WTC11 (cell line): ENCODE data around the gene GCC2. TPM values are rescaled to one million over a fixed set of nuclear protein-coding genes. Genes with fewer than 3 reads are reported as not detected.
"Not testable (repeated sequence)": the region's sequence is repeated elsewhere in the genome, so short reads cannot be mapped to it uniquely, and the experiment has no call there.

Experiments used
- ATAC-seq: fragments of 200-7000 bp; cut with Tn5 transposase; 2 replicates; pipeline ENCODE4 v1.10.0; 2021; ENCODE audit warnings: mild to moderate bottlenecking, moderate library complexity
- CTCF ChIA-PET: fragments of 300-600 bp; sonication (Branson Sonifier 250); formaldehyde crosslinking; loops from one replicate; lab custom pipeline; 2021; ENCODE audit warnings: antibody characterized with exemption; lab: Charles Lee
- POLR2A ChIA-PET: fragments of 350-600 bp; sonication (Branson Sonifier 250); formaldehyde crosslinking; loops from one replicate; lab custom pipeline; 2021; ENCODE audit warnings: antibody characterized with exemption; lab: Charles Lee
- DNase-seq: peaks from one replicate; pipeline ENCODE4 v3.0.0; 2021; ENCODE audit warnings: low spot score
- H3K27ac Mint-ChIP-seq: 2 replicates; pipeline ENCODE4 v1.8.0; 2021; ENCODE audit warnings: mixed read lengths
- H3K27me3 Mint-ChIP-seq: 2 replicates; pipeline ENCODE4 v1.8.0; 2021; ENCODE audit warnings: low read depth, mild to moderate bottlenecking, moderate library complexity, mixed read lengths
- H3K36me3 Mint-ChIP-seq: 2 replicates; pipeline ENCODE4 v1.8.0; 2021; ENCODE audit warnings: mixed read lengths
- H3K4me1 Mint-ChIP-seq: 2 replicates; pipeline ENCODE4 v1.8.0; 2022; ENCODE audit warnings: mixed read lengths
- H3K4me3 Mint-ChIP-seq: 2 replicates; pipeline ENCODE4 v1.8.0; 2021; ENCODE audit warnings: mild to moderate bottlenecking, moderate library complexity, mixed read lengths
- H3K9me3 Mint-ChIP-seq: 2 replicates; pipeline ENCODE4 v1.8.0; 2021; ENCODE audit warnings: mixed read lengths
- CBFB ChIP-seq: sonication (generic); formaldehyde crosslinking; IDR thresholded peaks from 2 replicates; pipeline ENCODE4 v1.8.1; 2022; ENCODE audit warnings: mild to moderate bottlenecking, low read depth, missing genetic modification reagents
- CDX4 ChIP-seq: fragments of 250-450 bp; sonication (Bioruptor Pico); IDR thresholded peaks from 2 replicates; pipeline ENCODE4 v1.9.0; 2021; ENCODE audit warnings: moderate library complexity, mild to moderate bottlenecking, inconsistent platforms, borderline replicate concordance
- E2F1 ChIP-seq: sonication (generic); formaldehyde crosslinking; IDR thresholded peaks from 2 replicates; pipeline ENCODE4 v1.8.0; 2022; ENCODE audit warnings: mild to moderate bottlenecking, missing genetic modification reagents
- ELF4 ChIP-seq: sonication (generic); formaldehyde crosslinking; IDR thresholded peaks from 2 replicates; pipeline ENCODE4 v1.8.1; 2022; ENCODE audit warnings: low read depth, mild to moderate bottlenecking, moderate library complexity, missing genetic modification reagents
- EMX1 ChIP-seq: fragments of 250-450 bp; sonication (Bioruptor Pico); IDR thresholded peaks from 2 replicates; pipeline ENCODE4 v1.8.0; 2021; ENCODE audit warnings: mild to moderate bottlenecking
- ETV6 ChIP-seq: sonication (generic); formaldehyde crosslinking; IDR thresholded peaks from 2 replicates; pipeline ENCODE4 v1.8.1; 2022; ENCODE audit warnings: mild to moderate bottlenecking, missing genetic modification reagents
- GABPB1 ChIP-seq: sonication (generic); formaldehyde crosslinking; IDR thresholded peaks from 2 replicates; pipeline ENCODE4 v1.8.1; 2023; ENCODE audit warnings: mild to moderate bottlenecking, missing genetic modification reagents
- HMGA2 ChIP-seq: fragments of 250-450 bp; sonication (Bioruptor Pico); IDR thresholded peaks from 2 replicates; pipeline ENCODE4 v1.4.0; 2021; ENCODE audit warnings: mild to moderate bottlenecking, moderate library complexity
- HMGXB4 ChIP-seq: sonication (generic); formaldehyde crosslinking; IDR thresholded peaks from 2 replicates; pipeline ENCODE4 v1.8.1; 2023; ENCODE audit warnings: mild to moderate bottlenecking, moderate library complexity, missing genetic modification reagents
- IRF1 ChIP-seq: sonication (generic); formaldehyde crosslinking; IDR thresholded peaks from 2 replicates; pipeline ENCODE4 v1.8.0; 2023; ENCODE audit warnings: missing genetic modification reagents
- JUN ChIP-seq: sonication (generic); formaldehyde crosslinking; IDR thresholded peaks from 2 replicates; pipeline ENCODE4 v1.8.0; 2023; ENCODE audit warnings: mild to moderate bottlenecking, missing genetic modification reagents
- KAT7 ChIP-seq: sonication (generic); formaldehyde crosslinking; IDR thresholded peaks from 2 replicates; pipeline ENCODE4 v1.8.1; 2023; ENCODE audit warnings: missing genetic modification reagents, mild to moderate bottlenecking, borderline replicate concordance
- OVOL2 ChIP-seq: fragments of 250-450 bp; sonication (Bioruptor Pico); IDR thresholded peaks from 2 replicates; pipeline ENCODE4 v1.9.0; 2021; ENCODE audit warnings: mild to moderate bottlenecking, borderline replicate concordance
- RORB ChIP-seq: fragments of 250-450 bp; sonication (Bioruptor Pico); IDR thresholded peaks from 2 replicates; pipeline ENCODE4 v1.9.0; 2021; ENCODE audit warnings: mild to moderate bottlenecking
- SOX15 ChIP-seq: fragments of 250-450 bp; sonication (Bioruptor Pico); IDR thresholded peaks from 2 replicates; pipeline ENCODE4 v1.9.0; 2021; ENCODE audit warnings: mild to moderate bottlenecking
- SP1 ChIP-seq: sonication (generic); formaldehyde crosslinking; conservative IDR thresholded peaks from 2 replicates; pipeline ENCODE4 v1.8.1; 2022; ENCODE audit warnings: missing genetic modification reagents
- TEAD1 ChIP-seq: sonication (generic); formaldehyde crosslinking; IDR thresholded peaks from 2 replicates; pipeline ENCODE4 v1.8.0; 2022; ENCODE audit warnings: mild to moderate bottlenecking, missing genetic modification reagents
- TP53 ChIP-seq: sonication (generic); formaldehyde crosslinking; IDR thresholded peaks from 2 replicates; pipeline ENCODE4 v1.8.1; 2023; ENCODE audit warnings: mild to moderate bottlenecking, missing genetic modification reagents
- USF1 ChIP-seq: sonication (generic); formaldehyde crosslinking; IDR thresholded peaks from 2 replicates; pipeline ENCODE4 v1.8.0; 2022; ENCODE audit warnings: mild to moderate bottlenecking, missing genetic modification reagents
- ZNF138 ChIP-seq: sonication (generic); formaldehyde crosslinking; conservative IDR thresholded peaks from 2 replicates; pipeline ENCODE4 v1.8.1; 2022; ENCODE audit warnings: mild to moderate bottlenecking, moderate library complexity, missing genetic modification reagents
- ZNF263 ChIP-seq: sonication (generic); formaldehyde crosslinking; IDR thresholded peaks from 2 replicates; pipeline ENCODE4 v1.8.1; 2022; ENCODE audit warnings: low read depth, mild to moderate bottlenecking, moderate library complexity, missing genetic modification reagents
- ZNF532 ChIP-seq: fragments of 250-450 bp; sonication (Bioruptor Pico); IDR thresholded peaks from 2 replicates; pipeline ENCODE4 v1.9.0; 2021; ENCODE audit warnings: mild to moderate bottlenecking, borderline replicate concordance
- total RNA-seq: library from RNA; stranded (reverse); gene quantifications from 3 replicates; pipeline ENCODE4 v1.2.3, GENCODE V29; 2021

The GCC2 gene
- total RNA-seq, 1 experiment from 2014 or later: 66.5 TPM

- H3K27ac Mint-ChIP-seq: no peak overlapping the region
- TF ChIP-seq ETV6 (CRISPR knock-in tag): no peak
- no peak for TF ChIP-seq GABPB1 (CRISPR knock-in tag)
- no peak for TF ChIP-seq HMGA2 (CRISPR knock-in tag)
- no peak for TF ChIP-seq ZNF532 (CRISPR knock-in tag)
- no peak for TF ChIP-seq SOX15
- TF ChIP-seq CBFB (CRISPR knock-in tag): no peak
- peak overlapping the region; percentile 94; the same call in 1 of the 2 replicates for H3K4me3 Mint-ChIP-seq
- peaks cover 46% of the 10 kb centered on the region for H3K36me3 Mint-ChIP-seq
- DNase-seq: no peak
- H3K9me3 Mint-ChIP-seq: no peaks in the 10 kb centered on the region
- no peak for ATAC-seq
- CTCF ChIA-PET: no interaction called here
- H3K27me3 Mint-ChIP-seq: no peaks in the 10 kb centered on the region
- POLR2A ChIA-PET: no interaction called here
- peaks cover 21% of the 10 kb centered on the region for H3K4me1 Mint-ChIP-seq
Measured at GRCh38 chr2:108450863-108451262, 1.9 kb downstream of the GCC2 start.

GRCh38 chr2:108451976-108452375 is 3.0 kb downstream of the GCC2 start:
- ATAC-seq: no peak
- POLR2A ChIA-PET: no interaction called here
- peaks cover 21% of the 10 kb centered on the region for H3K4me1 Mint-ChIP-seq
- no peaks in the 10 kb centered on the region for H3K27me3 Mint-ChIP-seq
- no peak overlapping the region for H3K27ac Mint-ChIP-seq
- no peak overlapping the region for H3K4me3 Mint-ChIP-seq
- H3K36me3 Mint-ChIP-seq: peaks cover 54% of the 10 kb centered on the region
- CTCF ChIA-PET: no interaction called here
- no peaks in the 10 kb centered on the region for H3K9me3 Mint-ChIP-seq
- TF ChIP-seq HMGXB4 (CRISPR knock-in tag) (no peak), USF1 (CRISPR knock-in tag) (no peak), TEAD1 (CRISPR knock-in tag) (no peak), TP53 (no peak), IRF1 (no peak), ZNF138 (CRISPR knock-in tag) (no peak), ZNF263 (no peak)
- no peak for DNase-seq

GRCh38 chr2:108453530-108453929 is 4.5 kb downstream of the GCC2 start:
- POLR2A ChIA-PET, CTCF ChIA-PET, DNase-seq, H3K9me3 Mint-ChIP-seq, H3K27me3 Mint-ChIP-seq, ATAC-seq, H3K27ac Mint-ChIP-seq, H3K4me3 Mint-ChIP-seq: not testable (repeated sequence)
- H3K4me1 Mint-ChIP-seq: peaks cover 12% of the 10 kb centered on the region
- peaks cover 69% of the 10 kb centered on the region for H3K36me3 Mint-ChIP-seq

GRCh38 chr2:108454440-108454839 is 5.4 kb downstream of the GCC2 start:
- peaks cover 15% of the 10 kb centered on the region for H3K4me1 Mint-ChIP-seq
- no peak for DNase-seq
- no peak overlapping the region for H3K4me3 Mint-ChIP-seq
- CTCF ChIA-PET: no interaction called here
- H3K27ac Mint-ChIP-seq: no peak overlapping the region
- H3K36me3 Mint-ChIP-seq: peaks cover 76% of the 10 kb centered on the region
- ATAC-seq: no peak
- POLR2A ChIA-PET: no interaction called here
- no peaks in the 10 kb centered on the region for H3K27me3 Mint-ChIP-seq
- no peaks in the 10 kb centered on the region for H3K9me3 Mint-ChIP-seq
- TF ChIP-seq ZNF263 (no peak), SP1 (no peak), ELF4 (CRISPR knock-in tag) (no peak), EMX1 (CRISPR knock-in tag) (no peak), CDX4 (CRISPR knock-in tag) (no peak), KAT7 (CRISPR knock-in tag) (no peak), E2F1 (no peak), JUN (CRISPR knock-in tag) (no peak), RORB (CRISPR knock-in tag) (no peak), OVOL2 (CRISPR knock-in tag) (no peak), HMGA2 (CRISPR knock-in tag) (no peak)
